Measurements from ENCODE around the gene MAD2L1.

Gene MAD2L1

GRCh38 chr4:120007191-120007871, 59.3 kb downstream of the MAD2L1 start:
- Mint-ChIP-seq H3K4me3 (no peak overlapping the region), H3K36me3 (no peaks in the 10 kb centered on the region), H3K4me1 (no peaks in the 10 kb centered on the region), H3K27ac (no peak overlapping the region), H3K27me3 (no peaks in the 10 kb centered on the region), H3K9me3 (no peaks in the 10 kb centered on the region)
- DNase-seq, result no peak
- CTCF ChIA-PET, result no interaction called here

Data from activated naive CD4-positive, alpha-beta T cell treated with anti-CD3 and anti-CD28 coated beads, Interleukin-2, amount 10 ng/mL, durations not matched to agents 7 days and 5 days (primary cell).